ENCODE measurements around the gene CCDC92B. TPM values are rescaled to one million over a fixed set of nuclear protein-coding genes. Genes with fewer than 3 reads are reported as not detected.
A peak's percentile ranks its signal among the peaks of the same experiment; 100 is the strongest.

The CCDC92B gene
- total and polyA plus RNA-seq, 2 experiments from 2014 or later, result not detected

GRCh38 chr17:2687074-2687418 lies 62.4 kb downstream of the CCDC92B start:
- Histone ChIP-seq H3K27me3 (replicated peaks; ENCODE audit: insufficient read depth) (no peaks in the 10 kb centered on the region), H2AFZ (no peak overlapping the region), H3K36me3 (ENCODE audit: low read depth) (peaks cover 32% of the 10 kb centered on the region), H3K9ac (0 out of 2 replicates have a peak overlapping the region, but pooled peaks have one; percentile 39), H3K79me2 (ENCODE audit: insufficient read depth) (peaks cover 10% of the 10 kb centered on the region), H3K4me1 (ENCODE audit: insufficient read depth) (peaks cover 19% of the 10 kb centered on the region), H3K27ac (peak overlapping the region; percentile 73), H4K20me1 (ENCODE audit: insufficient read depth) (peaks cover 5% of the 10 kb centered on the region; the same call in 1 of the 2 replicates), H3K9me2 (ENCODE audit: insufficient read depth) (no peaks in the 10 kb centered on the region), H3F3A (ENCODE audit: insufficient read depth) (peaks cover 70% of the 10 kb centered on the region), H3K4me2 (ENCODE audit: unreplicated experiment) (no peak overlapping the region), H3K4me3 (no peak overlapping the region), H3K9me3 (ENCODE audit: low read depth) (no peaks in the 10 kb centered on the region)
- TF ChIP-seq EZH2 (IDR thresholded peaks at IDR 0.05; ENCODE audit: insufficient read depth, poor library complexity, severe bottlenecking) (no peak), EZH2phosphoT487 (IDR thresholded peaks at IDR 0.05; ENCODE audit: insufficient read depth, low read depth) (no peak)
- WGBS, 2 experiments (ENCODE audit: low coverage in 1 of 2, low lambda C conversion rate in 2 of 2, missing lambda C conversion rate in 2 of 2), result 25 to 35% methylated on average over 6 of the region's 6 CpGs
- DNase-seq, result no peak
- in situ Hi-C loops (cut with MboI), result no loop called here

GRCh38 chr17:2685696-2686095 lies 63.8 kb downstream of the CCDC92B start:
- Histone ChIP-seq H3K9ac (no peak overlapping the region), H3K9me3 (ENCODE audit: low read depth) (no peaks in the 10 kb centered on the region), H4K20me1 (ENCODE audit: insufficient read depth) (peaks cover 5% of the 10 kb centered on the region; the same call in 1 of the 2 replicates), H3K27me3 (replicated peaks; ENCODE audit: insufficient read depth) (no peaks in the 10 kb centered on the region), H3F3A (ENCODE audit: insufficient read depth) (peaks cover 75% of the 10 kb centered on the region), H3K79me2 (ENCODE audit: insufficient read depth) (peaks cover 24% of the 10 kb centered on the region), H3K4me1 (ENCODE audit: insufficient read depth) (peaks cover 19% of the 10 kb centered on the region), H3K9me2 (ENCODE audit: insufficient read depth) (no peaks in the 10 kb centered on the region), H3K4me3 (no peak overlapping the region), H3K4me2 (ENCODE audit: unreplicated experiment) (no peak overlapping the region), H3K27ac (no peak overlapping the region), H3K36me3 (ENCODE audit: low read depth) (peaks cover 45% of the 10 kb centered on the region), H2AFZ (no peak overlapping the region)
- TF ChIP-seq EZH2 (IDR thresholded peaks at IDR 0.05; ENCODE audit: insufficient read depth, poor library complexity, severe bottlenecking) (no peak), EZH2phosphoT487 (IDR thresholded peaks at IDR 0.05; ENCODE audit: insufficient read depth, low read depth) (no peak)
- WGBS, 2 experiments (ENCODE audit: low coverage in 1 of 2, low lambda C conversion rate in 2 of 2, missing lambda C conversion rate in 2 of 2), result 78 to 81% methylated on average over 15 of the region's 15 CpGs
- in situ Hi-C loops (cut with MboI), result no loop called here
- no peak for DNase-seq

GRCh38 chr17:2684549-2684948 lies 64.9 kb downstream of the CCDC92B start:
- in situ Hi-C loops (cut with MboI), result no loop called here
- WGBS, 2 experiments (ENCODE audit: low coverage in 1 of 2, low lambda C conversion rate in 2 of 2, missing lambda C conversion rate in 2 of 2), result 87 to 92% methylated on average over 18 of the region's 18 CpGs
- H2AFZ ChIP-seq, result no peak overlapping the region
- H3K27me3 ChIP-seq (replicated peaks; ENCODE audit: insufficient read depth), result no peaks in the 10 kb centered on the region
- no peak for DNase-seq
- no peak for TF ChIP-seq EZH2 (IDR thresholded peaks at IDR 0.05; ENCODE audit: insufficient read depth, poor library complexity, severe bottlenecking)
- TF ChIP-seq EZH2phosphoT487 (IDR thresholded peaks at IDR 0.05; ENCODE audit: insufficient read depth, low read depth), result no peak
- H3K9me3 ChIP-seq (ENCODE audit: low read depth), result no peaks in the 10 kb centered on the region
- no peak overlapping the region for H3K4me2 ChIP-seq (ENCODE audit: unreplicated experiment)
- peaks cover 5% of the 10 kb centered on the region; the same call in 1 of the 2 replicates for H4K20me1 ChIP-seq (ENCODE audit: insufficient read depth)
- no peak overlapping the region for H3K9ac ChIP-seq
- no peak overlapping the region for H3K27ac ChIP-seq
- H3K4me1 ChIP-seq (ENCODE audit: insufficient read depth), result peaks cover 19% of the 10 kb centered on the region
- peaks cover 35% of the 10 kb centered on the region for H3K79me2 ChIP-seq (ENCODE audit: insufficient read depth)
- peaks cover 56% of the 10 kb centered on the region for H3K36me3 ChIP-seq (ENCODE audit: low read depth)
- H3K9me2 ChIP-seq (ENCODE audit: insufficient read depth), result no peaks in the 10 kb centered on the region
- peaks cover 75% of the 10 kb centered on the region for H3F3A ChIP-seq (ENCODE audit: insufficient read depth)
- no peak overlapping the region for H3K4me3 ChIP-seq

GRCh38 chr17:2683912-2684311 lies 65.5 kb downstream of the CCDC92B start:
- 95 to 96% methylated on average over 8 of the region's 8 CpGs for WGBS, 2 experiments (ENCODE audit: low coverage in 1 of 2, low lambda C conversion rate in 2 of 2, missing lambda C conversion rate in 2 of 2)
- in situ Hi-C loops (cut with MboI), result no loop called here
- Histone ChIP-seq H2AFZ (no peak overlapping the region), H3K9me2 (ENCODE audit: insufficient read depth) (no peaks in the 10 kb centered on the region), H3K9ac (no peak overlapping the region), H3K4me2 (ENCODE audit: unreplicated experiment) (no peak overlapping the region), H3K27me3 (replicated peaks; ENCODE audit: insufficient read depth) (no peaks in the 10 kb centered on the region), H3K36me3 (ENCODE audit: low read depth) (peaks cover 59% of the 10 kb centered on the region), H3K9me3 (ENCODE audit: low read depth) (no peaks in the 10 kb centered on the region), H4K20me1 (ENCODE audit: insufficient read depth) (peaks cover 5% of the 10 kb centered on the region; the same call in 1 of the 2 replicates), H3K4me3 (no peak overlapping the region), H3K79me2 (ENCODE audit: insufficient read depth) (peaks cover 42% of the 10 kb centered on the region), H3K4me1 (ENCODE audit: insufficient read depth) (peaks cover 19% of the 10 kb centered on the region), H3K27ac (no peak overlapping the region), H3F3A (ENCODE audit: insufficient read depth) (peaks cover 71% of the 10 kb centered on the region)
- DNase-seq, result no peak
- no peak for TF ChIP-seq EZH2phosphoT487 (IDR thresholded peaks at IDR 0.05; ENCODE audit: insufficient read depth, low read depth)
- TF ChIP-seq EZH2 (IDR thresholded peaks at IDR 0.05; ENCODE audit: insufficient read depth, poor library complexity, severe bottlenecking), result no peak
